Activated CD8-positive, alpha-beta memory T cell treated with anti-CD3 and anti-CD28 coated beads, Interleukin-2, amount 50 U/mL, for 1 hour (primary cell): ENCODE data around the gene ACO2.
A peak's percentile ranks its signal among the peaks of the same experiment; 100 is the strongest.
"Not testable (repeated sequence)": the region's sequence is repeated elsewhere in the genome, so short reads cannot be mapped to it uniquely, and the experiment has no call there.

Experiments used
- DNase-seq: peaks from one replicate; pipeline ENCODE4 v3.0.0-alpha.2; 2020; ENCODE audit errors: extremely low read depth

The ACO2 gene

DNA sequence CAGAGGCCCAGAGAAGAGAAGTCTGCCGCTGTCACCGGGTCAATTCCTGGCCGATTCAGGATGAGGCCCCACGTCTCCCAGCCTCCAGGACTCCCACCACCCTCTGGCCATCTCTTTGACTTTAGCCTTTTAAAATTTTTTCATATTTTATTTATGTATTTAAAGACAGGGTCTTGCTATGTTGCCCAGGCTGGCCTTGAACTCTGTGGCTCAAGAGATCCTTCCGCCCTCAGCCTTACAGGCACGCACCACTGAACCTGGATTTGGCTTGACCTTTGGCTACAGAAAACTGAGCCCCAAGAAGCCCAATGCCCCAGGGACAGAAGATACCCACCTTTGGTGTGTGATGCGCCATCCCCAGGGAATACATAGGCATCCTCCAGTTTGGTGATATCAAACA, 71.4 kb downstream of the ACO2 start:
- DNase-seq, result no peak

DNA sequence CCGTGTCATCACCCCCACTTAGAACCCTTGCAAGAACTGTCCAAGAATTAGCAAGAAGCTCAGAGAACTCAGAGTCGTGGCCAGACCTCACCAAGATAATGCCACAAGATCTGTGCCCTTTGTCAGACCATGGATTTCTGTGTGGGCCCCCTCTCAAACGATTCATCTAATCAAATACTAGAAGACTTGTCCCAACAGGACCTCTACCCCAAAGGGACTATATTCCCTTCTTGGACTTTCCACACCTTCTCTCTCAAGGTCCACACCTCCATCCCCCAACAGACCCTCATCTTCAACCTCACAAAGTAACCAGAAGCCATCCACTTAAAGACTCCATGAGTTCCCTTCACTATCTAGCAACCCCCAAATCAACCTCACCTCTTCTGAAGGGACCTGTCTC, 72.6 kb downstream of the ACO2 start:
- DNase-seq, result no peak

DNA sequence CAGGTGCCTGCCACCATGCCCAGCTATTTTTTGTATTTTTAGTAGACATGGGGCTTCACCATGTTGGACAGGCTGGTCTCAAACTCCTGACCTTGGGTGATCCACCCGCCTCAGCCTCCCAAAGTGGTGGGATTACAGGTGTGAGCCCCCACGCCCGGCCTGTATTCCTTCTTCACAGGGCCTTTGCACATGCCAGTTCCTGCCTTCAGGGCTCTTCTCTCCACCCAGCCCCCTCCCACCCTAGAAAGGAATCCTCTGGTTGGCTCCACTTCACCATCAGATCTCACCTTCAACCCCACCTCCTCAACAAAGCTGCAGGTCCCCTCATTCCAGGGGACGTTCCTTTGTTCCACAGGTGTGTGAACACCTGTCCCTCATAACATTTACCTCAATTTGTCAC, 73.3 kb downstream of the ACO2 start:
- no peak for DNase-seq

DNA sequence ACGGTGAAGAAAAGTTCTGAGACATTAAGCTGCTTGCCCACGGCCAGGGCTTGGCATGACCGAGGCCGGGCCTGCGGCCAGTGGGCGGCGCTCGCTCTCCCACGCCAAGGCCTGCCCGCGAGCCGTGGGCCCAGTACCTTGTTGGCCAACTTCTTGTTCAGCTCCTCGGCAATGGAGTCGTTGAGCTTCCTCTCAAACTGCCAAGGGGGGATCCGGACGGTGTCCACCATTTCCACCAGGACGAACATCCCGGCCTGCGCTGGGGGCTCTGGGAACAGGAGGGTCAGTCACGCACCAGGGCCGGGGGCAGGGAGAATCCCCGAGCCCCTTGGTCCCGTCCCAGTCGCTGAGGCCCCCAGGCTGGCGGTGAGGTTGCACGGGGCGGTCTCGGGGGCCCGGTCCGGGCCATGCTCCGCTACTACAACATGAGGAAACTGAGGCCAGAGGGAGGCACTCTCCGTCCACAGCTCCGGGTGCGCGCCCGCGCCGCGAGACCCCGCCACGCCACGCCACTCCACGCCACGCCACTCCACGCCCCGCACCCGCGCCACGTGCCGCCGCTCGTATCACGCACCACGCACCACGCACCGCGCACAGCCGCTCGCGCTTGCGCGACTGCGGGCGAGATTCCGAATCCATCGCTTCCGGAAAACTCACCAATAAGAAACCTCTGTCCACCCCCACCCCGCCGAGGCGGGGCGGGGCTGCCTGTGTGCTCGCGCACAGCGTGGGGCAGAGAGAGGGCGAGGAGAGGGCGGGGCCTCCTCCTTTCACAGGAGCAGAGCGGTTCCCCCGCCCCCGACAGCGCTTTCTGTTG, 75.1 kb downstream of the ACO2 start, which contains the start of gene POLR3H:
TSS of gene POLR3H (minus strand) at position 617 of the 817 bp plus-strand sequence. CDS start at position 248, 369 bp downstream.
- DNase-seq, result peak; percentile 86

DNA sequence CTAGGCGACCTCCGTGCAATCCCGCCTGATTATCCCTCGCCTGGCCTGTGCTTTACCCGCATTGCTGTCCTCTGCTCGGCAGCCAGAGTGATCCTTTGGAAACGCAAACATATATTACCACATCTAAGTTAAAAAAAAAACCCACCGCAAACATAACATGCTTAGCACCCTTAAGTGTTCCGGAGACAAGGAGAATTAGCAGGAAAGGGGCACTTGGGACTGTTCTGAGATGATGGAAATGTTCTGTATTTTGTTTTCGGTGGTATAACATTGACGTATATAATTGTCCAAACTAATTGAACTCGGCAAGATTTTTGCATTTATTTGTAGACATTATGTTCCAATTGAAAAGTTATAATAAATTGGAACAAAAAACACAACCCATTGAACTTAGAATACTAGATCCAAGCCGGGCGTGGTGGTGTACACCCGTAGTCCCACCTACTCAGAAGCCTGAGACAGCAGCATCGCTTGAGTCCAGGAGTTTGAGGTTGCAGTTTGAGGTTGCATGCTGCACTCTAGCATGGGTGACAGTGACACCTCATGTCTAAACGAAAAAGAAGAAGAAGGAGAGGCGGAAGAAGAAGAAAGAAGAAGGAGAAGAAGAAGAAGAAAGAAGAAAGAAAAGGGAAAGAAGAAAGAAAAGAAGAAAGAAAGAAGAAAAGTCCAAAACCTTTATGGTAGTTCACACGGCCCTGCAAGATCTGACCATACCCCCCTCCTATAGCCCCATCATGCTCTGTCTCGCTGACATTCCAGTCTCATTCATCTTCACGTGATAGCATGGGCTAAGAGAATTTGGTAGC, 76.0 kb downstream of the ACO2 start:
- no peak for DNase-seq

DNA sequence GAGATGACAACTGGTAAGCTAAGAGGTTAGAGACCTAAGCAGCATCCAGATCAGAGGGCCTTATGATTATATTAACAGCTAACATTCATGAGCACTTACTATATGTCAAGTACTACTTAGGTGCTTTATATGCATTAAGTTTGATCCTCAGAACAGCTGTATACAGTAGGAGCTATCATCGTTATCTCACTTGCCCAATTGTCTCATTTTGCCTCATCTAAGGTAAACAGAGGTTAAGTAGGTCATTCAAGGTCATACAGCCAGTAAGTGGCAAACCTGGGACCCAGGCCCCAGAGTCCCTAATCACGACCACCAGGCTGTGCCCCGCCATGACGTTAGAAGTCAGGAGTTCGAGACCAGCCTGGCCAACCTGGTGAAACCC, 79.9 kb downstream of the ACO2 start:
- no peak for DNase-seq

DNA sequence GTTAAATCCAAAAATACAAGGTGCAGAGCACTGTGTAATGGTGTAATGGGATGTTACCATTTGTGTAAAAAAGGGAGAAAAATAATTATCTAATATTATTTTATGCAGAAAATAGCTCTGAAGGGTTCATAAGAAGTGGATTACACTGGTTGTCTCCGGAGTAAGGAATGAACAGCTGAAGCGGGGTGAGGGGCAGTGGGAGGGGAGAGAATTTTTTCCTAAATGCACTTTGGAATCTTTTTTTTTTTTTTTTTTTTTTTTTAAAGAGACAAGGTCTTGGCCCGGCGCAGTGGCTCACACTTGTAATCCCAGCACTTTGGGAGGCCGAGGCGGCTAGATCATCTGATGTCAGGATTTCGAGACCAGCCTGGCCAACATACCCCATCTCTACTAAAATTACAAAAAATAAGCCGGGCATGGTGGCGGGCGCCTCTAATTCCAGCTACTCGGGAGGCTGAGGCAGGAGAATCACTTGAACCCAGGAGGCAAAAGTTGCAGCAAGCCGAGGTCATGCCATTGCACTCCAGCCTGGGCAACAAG, 82.1 kb downstream of the ACO2 start:
- DNase-seq, result no peak

DNA sequence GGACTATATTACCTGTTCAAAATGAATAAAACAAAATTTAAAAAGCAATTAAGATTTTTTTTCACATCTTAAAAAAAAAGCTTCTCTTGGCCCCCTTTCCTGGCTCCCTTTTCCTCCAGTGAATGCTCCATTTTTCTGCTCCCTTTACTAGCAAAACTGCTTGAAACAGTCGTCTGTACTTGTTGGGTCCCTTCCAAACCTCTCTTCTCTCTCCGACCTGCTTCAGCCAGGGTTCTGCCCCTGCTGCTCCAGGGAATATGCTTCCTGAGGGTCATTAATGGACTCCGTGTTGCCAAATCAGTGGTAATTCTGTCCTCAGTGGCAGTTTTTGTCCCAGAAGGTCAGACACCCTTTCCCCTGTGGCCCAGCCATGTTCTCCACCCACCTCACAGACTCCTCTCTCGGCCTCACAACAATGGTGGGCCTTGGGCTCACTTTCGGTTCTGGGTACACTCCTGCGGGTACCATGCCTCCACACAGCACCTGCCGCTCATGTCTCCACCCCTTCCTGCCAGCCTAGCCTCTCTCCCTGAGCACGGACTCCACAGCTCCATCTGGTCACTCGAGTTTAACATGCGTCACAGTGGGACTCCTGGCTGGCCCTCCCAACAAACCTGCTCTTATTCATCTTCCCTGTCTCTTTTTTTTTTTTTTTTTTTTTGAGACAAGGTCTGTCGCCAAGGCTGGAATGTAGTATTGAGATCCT, 83.1 kb downstream of the ACO2 start:
- no peak for DNase-seq

DNA sequence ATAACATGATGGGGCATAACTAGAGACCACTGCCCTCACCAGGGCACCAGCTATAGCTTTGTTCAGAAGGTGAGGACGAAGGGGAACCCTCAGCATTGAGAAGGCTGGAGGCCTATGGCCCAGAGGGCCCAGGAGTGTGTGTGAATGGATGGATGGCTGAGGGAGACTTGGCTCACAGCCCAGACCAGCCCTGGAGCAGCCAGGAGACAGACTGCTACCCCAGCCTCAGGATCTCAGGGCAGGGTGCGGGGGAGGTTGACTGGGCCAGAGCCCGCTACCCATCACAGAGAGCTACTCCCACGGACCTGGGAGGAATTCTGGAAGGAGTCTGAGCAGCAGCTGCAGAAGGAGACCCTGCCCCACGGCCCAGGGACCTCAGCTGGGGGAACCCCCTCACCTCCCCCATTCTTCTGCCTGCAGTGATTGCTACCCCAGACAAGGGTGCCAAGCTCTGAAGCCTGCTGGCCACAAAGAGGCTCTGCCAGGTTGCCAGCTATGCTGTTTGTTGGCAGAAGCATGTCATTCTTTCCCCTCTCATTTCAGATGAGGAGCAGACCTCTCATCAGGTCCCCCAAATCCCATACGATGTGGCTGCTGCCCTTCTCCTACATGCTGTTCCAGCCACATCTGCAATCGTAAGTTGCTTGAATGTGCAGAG, 86.5 kb downstream of the ACO2 start:
- no peak for DNase-seq

DNA sequence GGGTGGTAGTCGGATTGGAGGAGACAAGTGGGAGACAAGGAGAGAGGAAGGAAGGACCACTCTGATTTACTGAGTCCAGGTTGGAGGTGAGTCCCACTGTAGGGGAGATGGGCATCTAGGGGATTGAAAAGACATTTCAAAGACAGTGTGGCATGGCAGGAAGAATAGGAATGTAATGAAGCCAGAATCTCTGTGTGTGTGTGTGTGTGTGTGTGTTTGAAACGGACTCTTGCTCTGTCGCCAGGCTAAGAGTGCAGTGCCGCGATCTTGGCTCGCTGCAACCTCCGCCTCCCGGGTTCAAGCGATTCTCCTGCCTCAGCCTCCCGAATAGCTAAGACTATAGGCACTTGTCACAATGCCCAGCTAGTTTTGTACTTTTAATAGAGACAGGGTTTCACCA, 87.6 kb downstream of the ACO2 start:
- DNase-seq, result no peak

DNA sequence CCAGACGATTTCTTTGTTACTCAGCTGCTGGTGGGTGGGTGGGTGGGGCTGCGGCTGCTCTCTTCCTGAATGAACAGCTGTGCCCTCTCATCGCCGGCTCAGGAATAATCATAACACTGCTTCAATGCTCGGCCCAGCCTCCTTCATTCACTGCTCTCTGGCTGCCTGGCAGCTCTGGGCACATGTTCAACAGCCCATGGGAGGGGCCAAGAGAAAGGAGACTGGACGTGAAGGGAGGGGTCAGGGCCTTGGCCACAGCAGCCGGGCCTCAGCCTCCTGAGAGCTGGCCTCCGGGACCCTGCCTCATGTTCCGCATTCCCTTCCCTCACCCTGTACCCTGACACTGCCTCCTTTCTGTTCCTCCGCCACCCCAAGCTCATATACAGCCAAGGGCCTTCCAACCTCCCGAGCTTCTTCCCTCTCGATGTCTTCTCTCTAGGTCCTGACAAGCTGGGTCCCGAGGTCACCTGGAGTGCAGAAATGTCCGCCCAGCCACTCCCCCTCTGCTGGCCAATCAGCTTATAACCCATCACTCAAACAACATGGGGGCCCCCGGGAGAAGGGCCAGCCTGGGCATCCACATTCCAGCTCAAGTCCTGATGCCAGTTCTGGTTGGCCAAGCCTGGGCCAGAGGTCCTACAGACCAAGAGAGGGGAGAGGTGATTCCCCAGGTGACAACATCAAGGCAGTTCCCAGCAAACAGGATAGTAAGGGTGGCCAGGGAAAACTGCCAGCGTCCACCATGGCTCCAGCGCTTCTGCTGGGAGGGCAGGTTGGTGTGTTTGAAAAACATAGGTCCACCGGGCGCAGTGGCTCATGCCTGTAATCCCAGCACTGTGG, 88.7 kb downstream of the ACO2 start:
- no peak for DNase-seq

DNA sequence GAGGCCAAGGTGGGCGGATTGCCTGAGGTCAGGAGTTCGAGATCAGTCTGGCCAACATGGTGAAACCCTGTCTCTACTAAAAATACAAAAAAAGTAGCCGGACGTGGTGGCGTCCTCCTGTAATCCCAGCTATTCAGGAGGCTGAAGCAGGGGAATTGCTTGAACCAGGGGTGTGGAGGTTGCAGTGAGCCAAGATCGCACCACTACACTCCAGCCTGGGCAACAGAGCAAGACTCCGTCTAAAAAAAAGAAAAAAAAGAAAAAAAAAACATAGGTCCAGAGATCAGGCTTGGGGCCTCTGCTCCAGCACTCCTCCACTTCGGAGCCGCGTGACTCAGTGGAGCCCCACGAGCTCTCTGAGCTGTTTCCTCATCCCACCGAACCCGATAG, 89.3 kb downstream of the ACO2 start:
- not testable (repeated sequence) for DNase-seq

DNA sequence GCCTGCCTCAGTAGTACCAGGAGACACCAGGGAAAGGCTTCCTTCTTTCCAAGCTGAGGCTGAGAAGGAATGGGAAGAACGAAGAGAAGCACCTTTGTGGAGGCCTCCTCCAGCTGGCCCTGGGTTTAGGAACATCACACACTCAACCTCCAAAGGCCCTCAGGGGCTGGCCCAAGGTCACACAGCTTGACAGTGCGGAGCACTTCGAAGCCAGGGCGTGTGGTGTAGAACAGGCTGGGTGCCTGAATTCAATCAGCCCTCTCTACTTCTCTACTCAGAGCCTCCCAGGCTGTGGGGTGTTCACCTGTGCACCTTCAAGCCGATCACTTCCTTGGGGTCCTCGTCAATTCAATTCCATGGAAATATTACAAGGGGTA, 91.2 kb downstream of the ACO2 start:
- no peak for DNase-seq

DNA sequence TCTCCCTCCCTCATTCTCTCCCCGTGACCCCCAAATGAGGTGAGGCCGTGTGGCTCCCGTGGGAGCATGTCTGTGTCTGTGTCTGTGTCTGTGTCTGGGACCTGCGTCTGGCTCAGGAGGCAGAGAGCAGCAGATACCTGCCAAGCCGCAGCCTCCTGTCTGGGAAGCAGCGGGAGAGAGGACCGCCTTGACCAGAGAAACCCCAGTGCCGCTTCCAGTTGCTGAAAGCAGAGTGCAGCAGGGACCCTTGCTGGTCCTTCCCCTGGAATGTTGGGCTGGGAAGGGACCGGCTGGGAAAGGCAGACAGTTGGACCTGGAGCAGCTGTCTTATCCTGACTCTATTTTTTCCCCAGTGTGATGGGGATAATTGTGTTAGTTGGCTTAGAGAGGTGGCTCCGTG, 92.4 kb downstream of the ACO2 start:
- DNase-seq, result no peak

DNA sequence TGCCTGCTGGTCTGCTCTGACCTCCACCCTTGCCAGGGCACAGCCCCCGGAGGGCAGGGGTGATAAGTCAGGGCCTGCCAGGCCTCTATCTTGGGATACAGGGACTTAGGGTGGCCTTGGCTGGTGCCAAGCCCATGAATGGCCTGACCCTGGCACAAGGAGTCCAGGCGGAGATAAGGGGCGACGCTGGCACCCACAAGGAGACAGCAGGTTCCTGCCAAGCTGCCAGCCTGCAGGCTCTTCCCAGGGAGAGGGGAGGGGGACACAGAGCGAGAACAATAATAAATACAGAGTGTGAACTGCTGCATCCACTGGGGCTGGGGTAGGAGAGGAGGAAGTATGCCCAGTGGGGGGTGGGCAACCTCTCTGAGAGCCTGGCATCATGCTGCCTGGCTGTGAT, 92.9 kb downstream of the ACO2 start:
- DNase-seq, result no peak

DNA sequence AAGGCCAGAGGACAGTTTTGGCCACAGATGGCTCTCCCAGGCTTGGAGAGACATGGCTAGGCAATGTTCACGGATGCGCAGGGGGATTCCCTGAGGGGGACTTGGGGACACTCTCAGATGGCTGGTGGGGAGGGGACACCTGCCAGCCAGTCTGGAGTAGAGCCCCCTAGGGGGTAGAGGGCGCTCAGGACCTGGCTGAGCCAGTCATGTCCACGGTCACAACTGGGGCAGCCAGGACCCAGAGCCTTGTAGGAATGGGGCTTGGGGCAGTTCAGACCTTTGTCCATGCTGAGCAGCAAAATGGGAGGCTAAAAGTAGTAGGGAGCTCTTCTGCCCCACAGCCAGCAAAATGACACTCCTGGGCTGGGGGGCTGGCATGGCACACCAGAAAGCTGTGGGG, 93.5 kb downstream of the ACO2 start:
- DNase-seq, result no peak

DNA sequence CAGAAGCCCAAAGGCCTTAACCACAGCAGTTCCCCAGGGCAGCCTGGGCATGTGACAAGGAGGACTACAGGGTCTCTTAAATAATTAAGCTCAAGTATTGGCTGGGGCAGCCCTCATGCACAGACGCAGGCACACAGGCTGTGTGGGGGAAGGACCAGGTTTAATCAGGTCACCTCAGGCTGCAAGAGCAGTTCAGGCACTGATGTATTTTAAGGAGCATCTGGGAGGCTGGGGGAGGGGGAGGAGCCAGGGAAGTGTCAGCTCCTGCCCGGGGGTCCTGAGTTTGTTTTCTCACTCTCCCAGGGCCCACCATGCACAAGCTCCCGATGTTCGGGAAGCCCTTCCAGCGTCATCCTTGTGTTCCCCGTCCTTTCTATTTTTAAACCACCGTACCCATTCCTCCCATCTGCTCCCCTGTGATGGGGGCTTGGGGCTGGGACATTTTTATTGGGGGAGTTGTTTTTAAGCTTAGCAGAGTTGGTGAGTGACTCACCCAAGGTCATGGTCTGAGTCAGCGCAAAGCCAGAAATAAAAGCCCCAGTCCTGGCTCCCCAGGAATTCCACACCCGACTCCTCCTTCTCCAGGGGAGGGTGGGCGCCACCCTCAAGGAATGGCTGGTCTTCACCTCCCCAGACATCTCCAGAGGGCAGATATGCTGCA, 94.3 kb downstream of the ACO2 start:
- DNase-seq, result no peak

DNA sequence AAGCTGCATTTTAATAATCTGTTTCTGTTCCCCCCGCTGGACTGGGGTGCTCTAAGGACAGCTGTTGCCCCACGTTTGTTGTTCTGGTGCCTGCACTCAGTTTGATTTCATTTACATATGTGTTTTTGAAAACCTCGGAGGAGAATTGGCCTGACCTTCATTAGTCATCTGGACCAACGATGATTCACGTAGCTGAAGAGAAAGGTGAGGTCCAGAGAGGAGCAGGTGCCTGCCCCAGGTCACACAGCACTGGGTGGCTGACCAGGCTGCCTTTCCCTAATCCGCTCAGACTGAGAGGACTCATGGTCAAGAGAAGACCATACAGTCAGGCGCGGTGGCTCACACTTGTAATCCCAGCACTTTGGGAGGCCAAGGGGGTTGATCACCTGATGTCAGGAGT, 95.6 kb downstream of the ACO2 start:
- no peak for DNase-seq

DNA sequence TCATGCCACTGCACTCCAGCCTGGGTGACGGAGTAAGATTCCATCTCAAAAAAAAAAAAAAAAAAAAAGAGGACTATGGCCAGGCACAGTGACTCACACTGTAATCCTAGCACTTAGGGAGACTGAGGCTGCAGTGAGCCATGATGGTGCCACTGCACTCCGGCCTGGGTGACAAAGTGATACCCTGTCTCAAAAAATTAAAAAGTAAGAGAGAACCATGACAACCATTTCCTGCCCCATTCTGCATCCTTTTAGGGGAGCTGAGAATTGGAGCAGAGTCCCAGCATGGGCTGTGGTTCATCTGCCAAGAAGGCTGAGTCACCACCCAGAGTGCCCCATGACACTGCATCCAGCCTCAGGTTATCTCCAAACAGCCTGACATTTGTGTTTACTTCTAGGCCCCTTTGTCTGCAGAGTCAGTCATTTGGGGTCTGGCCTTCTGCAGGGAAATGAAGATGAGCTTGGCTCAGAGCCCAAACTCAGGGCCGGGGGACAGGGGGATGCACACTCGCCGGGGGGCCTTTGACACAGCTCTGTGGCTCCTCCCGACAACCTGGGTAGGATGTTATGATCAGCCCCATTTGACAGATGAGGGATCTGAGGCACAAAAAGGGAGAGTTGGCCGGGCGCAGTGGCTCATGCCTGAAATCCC, 96.6 kb downstream of the ACO2 start:
- no peak for DNase-seq

DNA sequence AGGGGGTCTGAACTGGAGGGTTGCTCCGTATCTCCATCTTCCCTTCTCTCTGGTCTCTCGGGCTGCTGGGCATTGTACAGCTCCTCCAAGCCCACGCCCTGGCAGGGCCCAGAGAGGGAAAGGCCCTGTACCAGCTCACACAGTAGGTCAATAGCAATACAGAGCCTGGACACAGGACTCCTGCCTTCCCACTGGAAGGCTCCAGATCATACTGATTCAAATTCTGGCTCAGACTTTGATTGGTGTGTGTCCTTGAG, 98.5 kb downstream of the ACO2 start:
- no peak for DNase-seq
